Epithelial cell of proximal tubule (primary cell): ENCODE measurements around the gene EIF3K. TPM values are rescaled to one million over a fixed set of nuclear protein-coding genes. Genes with fewer than 3 reads are reported as not detected.

Source experiments
- DNase-seq: peaks from one replicate; pipeline ENCODE4 v3.0.0-alpha.2; 2011; ENCODE audit warnings: low read depth
- H3K4me3 ChIP-seq: 2 replicates; pipeline ENCODE4 v1.5.1; 2011; ENCODE audit warnings: low read depth, mild to moderate bottlenecking, low read length
- total RNA-seq: library from RNA; depleted of rRNA; stranded (reverse); fragments of >200 nt; gene quantifications from 2 replicates; pipeline ENCODE4 v1.2.3, GENCODE V29; 2015
- TF ChIP-seq, protein P1 (sequence below): conservative IDR thresholded peaks from 2 replicates; pipeline ENCODE4 v1.5.1; 2012; ENCODE audit warnings: low read depth, mild to moderate bottlenecking, low read length

The EIF3K gene
- total RNA-seq, 1 donor from 2014 or later: 564 TPM

DNA sequence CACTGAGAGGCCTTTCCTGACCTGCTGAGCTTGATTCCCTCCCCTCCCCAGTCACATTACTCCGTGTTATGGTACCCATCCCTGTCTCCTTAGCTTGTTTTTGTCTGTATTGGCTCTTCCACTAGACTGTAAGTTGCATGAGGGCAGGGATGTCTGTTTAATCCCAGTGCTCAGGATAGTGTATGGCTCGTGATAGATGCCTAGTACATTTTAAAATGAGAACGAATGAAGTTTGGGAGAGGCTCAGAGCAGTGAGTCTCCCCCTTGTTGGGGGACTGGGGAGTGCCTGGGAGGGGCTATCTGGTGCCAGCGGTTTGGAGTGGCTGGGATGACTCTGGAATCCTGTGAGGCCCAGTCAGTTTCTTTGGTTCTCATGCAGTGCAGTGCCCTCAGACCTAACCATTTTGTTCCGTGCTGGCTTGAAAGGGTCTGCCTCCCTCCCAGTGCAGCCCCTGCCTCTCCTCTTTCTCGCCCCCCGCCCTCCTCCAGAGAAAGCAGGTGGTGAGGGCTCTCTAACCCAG, 63.9 kb downstream of the EIF3K start:
- TF ChIP-seq, protein P1, sequence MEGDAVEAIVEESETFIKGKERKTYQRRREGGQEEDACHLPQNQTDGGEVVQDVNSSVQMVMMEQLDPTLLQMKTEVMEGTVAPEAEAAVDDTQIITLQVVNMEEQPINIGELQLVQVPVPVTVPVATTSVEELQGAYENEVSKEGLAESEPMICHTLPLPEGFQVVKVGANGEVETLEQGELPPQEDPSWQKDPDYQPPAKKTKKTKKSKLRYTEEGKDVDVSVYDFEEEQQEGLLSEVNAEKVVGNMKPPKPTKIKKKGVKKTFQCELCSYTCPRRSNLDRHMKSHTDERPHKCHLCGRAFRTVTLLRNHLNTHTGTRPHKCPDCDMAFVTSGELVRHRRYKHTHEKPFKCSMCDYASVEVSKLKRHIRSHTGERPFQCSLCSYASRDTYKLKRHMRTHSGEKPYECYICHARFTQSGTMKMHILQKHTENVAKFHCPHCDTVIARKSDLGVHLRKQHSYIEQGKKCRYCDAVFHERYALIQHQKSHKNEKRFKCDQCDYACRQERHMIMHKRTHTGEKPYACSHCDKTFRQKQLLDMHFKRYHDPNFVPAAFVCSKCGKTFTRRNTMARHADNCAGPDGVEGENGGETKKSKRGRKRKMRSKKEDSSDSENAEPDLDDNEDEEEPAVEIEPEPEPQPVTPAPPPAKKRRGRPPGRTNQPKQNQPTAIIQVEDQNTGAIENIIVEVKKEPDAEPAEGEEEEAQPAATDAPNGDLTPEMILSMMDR: no peak
- no peak overlapping the region for H3K4me3 ChIP-seq
- no peak for DNase-seq

DNA sequence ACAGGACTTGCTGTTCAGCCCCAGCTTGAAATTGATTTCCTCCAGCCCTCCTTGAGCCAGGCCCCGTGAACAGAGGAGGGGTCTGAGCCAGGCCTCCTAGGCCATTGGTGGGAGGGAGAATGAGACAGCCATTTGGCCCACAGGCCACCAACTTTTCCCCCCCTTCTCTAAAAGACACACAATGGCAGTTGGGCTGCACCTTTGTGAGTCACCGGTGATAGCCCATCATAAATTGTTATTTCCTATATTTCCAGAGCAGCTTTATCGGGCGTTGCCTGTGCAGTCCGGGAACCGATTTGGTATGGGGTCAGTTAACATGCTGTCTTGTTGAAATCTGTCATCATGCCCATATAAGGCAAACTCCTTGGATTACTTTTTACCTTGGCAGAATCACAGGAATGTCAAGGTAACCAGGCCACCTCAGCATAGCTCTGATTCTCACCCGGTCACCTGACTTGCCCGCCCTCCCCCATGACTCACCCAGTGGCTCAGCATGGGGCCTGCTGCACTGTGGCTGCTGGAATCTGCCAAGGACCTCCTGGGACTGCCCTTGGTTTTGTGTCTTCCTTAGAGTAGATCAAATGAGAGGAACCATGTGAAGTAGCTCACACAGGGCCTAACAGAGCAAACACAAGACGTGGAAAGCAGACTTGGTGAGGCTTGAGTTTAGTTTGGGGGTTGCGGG, 64.5 kb downstream of the EIF3K start:
- TF ChIP-seq, protein P1: no peak
- no peak overlapping the region for H3K4me3 ChIP-seq
- peak; percentile 99 for DNase-seq

DNA sequence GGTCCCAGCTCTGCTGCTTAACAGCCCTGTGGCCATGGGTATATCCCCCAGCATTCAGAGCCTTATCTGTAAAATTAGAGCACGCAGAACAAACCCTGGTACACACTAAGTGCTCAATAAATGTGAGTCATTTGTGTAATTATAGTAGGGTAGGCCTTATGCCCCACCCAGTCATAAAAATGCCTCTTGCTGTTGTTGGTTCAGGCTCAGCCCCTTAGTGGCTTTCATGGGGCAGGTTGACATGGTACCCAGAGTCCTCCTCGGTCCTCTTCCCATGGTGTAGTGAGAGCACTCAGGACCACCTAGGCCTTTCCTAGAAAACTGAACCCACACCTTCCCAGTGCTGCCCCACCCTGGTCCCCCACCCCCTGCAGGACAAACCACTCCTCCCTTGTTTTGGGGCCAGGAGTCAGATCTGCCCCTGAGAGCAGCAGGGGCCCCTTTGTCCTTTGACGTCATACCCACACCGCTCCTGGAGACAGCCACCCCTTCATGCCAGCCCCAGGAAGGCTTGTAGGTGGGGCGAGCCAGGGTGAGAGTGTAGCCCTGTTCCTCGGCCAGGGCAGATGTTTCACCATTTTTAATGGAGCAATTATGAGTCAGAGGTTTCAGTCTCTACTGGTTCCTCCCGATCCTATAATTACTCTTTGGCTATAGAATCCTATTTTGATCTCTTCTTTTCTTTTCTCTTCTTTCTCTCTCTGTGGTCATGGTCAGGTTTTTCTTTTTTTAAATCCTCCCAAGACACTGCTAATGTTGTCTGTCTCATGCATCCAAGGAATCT, 65.3 kb downstream of the EIF3K start:
- H3K4me3 ChIP-seq: no peak overlapping the region
- TF ChIP-seq, protein P1: no peak
- DNase-seq: peak; percentile 73

DNA sequence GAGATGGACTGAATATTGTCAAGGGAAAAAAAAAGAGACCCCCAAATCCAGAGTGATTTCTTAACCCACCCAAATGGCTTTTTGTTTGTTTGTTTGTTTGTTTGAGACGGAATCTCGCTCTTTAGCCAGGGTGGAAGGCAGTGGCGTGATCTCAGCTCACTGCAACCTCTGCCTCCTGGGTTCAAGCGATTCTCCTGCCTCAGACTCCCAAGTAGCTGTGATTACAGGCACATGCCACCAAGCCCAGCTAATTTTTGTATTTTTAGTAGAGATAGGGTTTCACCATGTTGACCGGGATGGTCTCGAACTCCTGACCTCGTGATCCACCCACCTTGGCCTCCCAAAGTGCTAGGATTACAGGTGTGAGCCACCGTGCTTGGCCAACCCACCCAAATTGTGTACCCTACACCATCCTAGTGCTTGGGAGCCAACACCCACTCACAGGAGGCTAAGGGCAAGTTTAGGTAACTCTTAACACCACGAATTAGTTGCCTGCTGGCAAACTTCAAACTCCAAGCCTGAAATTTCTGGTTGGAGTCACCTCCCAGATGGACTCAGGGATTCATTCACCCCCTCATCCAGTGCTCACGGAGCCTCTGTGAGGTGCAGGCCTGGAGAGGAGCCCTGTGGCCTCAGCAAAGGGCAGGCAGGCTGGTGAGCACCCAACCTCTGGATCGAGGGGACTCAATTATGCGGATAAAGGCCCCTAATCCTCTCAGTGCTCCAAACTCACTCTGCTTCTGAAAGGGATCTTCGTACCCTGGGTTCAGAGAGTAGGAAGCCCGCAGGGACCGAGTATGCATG, 66.1 kb downstream of the EIF3K start:
- TF ChIP-seq, protein P1: no peak
- no peak for DNase-seq
- H3K4me3 ChIP-seq: no peak overlapping the region

GRCh38 chr19:38685666-38686529, 66.9 kb downstream of the EIF3K start:
- no peak for DNase-seq
- H3K4me3 ChIP-seq: no peak overlapping the region
- TF ChIP-seq, protein P1: peak; percentile 68

GRCh38 chr19:38686530-38686888, 67.5 kb downstream of the EIF3K start:
- TF ChIP-seq, protein P1: peak; percentile 19
- DNase-seq: no peak

More at GRCh38 chr19:38686530-38686888, 67.5 kb downstream of the EIF3K start:
- H3K4me3 ChIP-seq: no peak overlapping the region
